ENCODE measurements around the gene INPP4B. TPM values are rescaled to one million over a fixed set of nuclear protein-coding genes. Genes with fewer than 3 reads are reported as not detected.

The INPP4B gene
- total RNA-seq, 2 donors from 2014 or later: 8.2 to 16.6 TPM

GRCh38 chr4:142474398-142475087, 371.6 kb downstream of the INPP4B start:
- TF ChIP-seq, protein P1, sequence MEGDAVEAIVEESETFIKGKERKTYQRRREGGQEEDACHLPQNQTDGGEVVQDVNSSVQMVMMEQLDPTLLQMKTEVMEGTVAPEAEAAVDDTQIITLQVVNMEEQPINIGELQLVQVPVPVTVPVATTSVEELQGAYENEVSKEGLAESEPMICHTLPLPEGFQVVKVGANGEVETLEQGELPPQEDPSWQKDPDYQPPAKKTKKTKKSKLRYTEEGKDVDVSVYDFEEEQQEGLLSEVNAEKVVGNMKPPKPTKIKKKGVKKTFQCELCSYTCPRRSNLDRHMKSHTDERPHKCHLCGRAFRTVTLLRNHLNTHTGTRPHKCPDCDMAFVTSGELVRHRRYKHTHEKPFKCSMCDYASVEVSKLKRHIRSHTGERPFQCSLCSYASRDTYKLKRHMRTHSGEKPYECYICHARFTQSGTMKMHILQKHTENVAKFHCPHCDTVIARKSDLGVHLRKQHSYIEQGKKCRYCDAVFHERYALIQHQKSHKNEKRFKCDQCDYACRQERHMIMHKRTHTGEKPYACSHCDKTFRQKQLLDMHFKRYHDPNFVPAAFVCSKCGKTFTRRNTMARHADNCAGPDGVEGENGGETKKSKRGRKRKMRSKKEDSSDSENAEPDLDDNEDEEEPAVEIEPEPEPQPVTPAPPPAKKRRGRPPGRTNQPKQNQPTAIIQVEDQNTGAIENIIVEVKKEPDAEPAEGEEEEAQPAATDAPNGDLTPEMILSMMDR (IDR thresholded peaks at IDR 0.05): no peak
- TF ChIP-seq POLR2A (IDR thresholded peaks at IDR 0.05): no peak
- DNase-seq (peak in 3 of 4 donors; percentile 19 to 44 (median 25)), ATAC-seq (peak; percentile 40)
- Histone ChIP-seq H3K27me3 (no peaks in the 10 kb centered on the region), H3K27ac (peak overlapping the region in 1 of 4 donors; percentile 32), H3K36me3 (replicated peaks in 1 of 2; ENCODE audit: insufficient read depth in 1 of 2, low read depth in 2 of 2) (no peaks in the 10 kb centered on the region), H3K4me1 (peaks cover 7% of the 10 kb centered on the region), H3K4me3 (no peak overlapping the region), H3K9me3 (no peaks in the 10 kb centered on the region)
- intact Hi-C loops (cut with DNase I): no loop called here
- WGBS, 2 donors: 42 to 60% methylated on average over 2 to 4 of the region's 4 CpGs

- Histone ChIP-seq H3K4me3 (no peak overlapping the region), H3K36me3 (replicated peaks in 1 of 2; ENCODE audit: insufficient read depth in 1 of 2, low read depth in 2 of 2) (no peaks in the 10 kb centered on the region), H3K27ac (no peak overlapping the region), H3K27me3 (no peaks in the 10 kb centered on the region), H3K9me3 (no peaks in the 10 kb centered on the region), H3K4me1 (peaks cover 7% of the 10 kb centered on the region)
- no peak for TF ChIP-seq POLR2A (IDR thresholded peaks at IDR 0.05)
- TF ChIP-seq, protein P1 (IDR thresholded peaks at IDR 0.05): no peak
- peak in 3 of 4 donors; percentile 5 to 21 (median 12) for DNase-seq
- 86 to 87% methylated on average over 2 to 4 of the region's 4 CpGs for WGBS, 2 donors
- no peak for ATAC-seq
- intact Hi-C loops (cut with DNase I): no loop called here
These were observed 372.2 kb downstream of the INPP4B start for GRCh38 chr4:142473960-142474338.

DNA sequence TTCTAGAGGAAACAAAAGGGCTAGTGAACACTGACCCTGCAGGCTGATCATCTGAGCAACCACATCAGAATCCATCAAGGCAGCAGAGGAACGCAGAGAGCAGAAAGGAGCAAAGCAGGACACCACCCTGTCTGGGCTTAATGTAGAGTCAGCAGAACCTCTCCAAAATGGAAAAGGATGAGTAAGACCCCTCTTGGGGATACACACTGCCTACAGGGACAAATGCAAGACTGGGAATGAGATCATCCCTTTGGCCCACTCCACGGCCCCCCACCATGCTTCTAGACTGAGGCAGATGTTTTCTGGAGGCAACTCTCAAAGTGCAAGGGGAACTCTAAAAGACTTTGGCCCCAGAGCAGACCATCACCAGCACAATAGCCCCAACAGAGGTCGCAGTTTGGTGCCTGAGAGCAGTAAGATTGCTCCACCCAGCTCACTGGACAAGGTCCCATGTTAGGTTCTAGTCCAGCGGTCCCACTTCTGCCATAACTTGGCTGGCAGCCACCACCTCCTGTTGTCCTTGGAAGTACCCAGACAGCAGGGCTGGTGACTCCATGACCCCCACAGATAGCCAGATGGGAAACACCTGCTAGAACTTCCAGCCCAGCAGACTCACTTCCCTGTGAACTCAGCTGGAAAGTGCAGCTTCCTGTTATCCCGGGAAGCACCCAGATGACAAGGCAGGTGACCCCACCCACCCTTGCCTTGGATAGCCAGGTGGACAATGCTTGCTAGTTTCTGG, 372.7 kb downstream of the INPP4B start:
- WGBS, 2 donors: 63 to 87% methylated on average over 3 to 5 of the region's 5 CpGs
- Histone ChIP-seq H3K36me3 (replicated peaks in 1 of 2; ENCODE audit: insufficient read depth in 1 of 2, low read depth in 2 of 2) (no peaks in the 10 kb centered on the region), H3K4me3 (no peak overlapping the region), H3K27me3 (no peaks in the 10 kb centered on the region), H3K27ac (no peak overlapping the region), H3K4me1 (peaks cover 7% of the 10 kb centered on the region), H3K9me3 (no peaks in the 10 kb centered on the region)
- DNase-seq (peak; percentile 20 to 44 (median 33)), ATAC-seq (no peak)
- TF ChIP-seq, protein P1 (IDR thresholded peaks at IDR 0.05): no peak
- no peak for TF ChIP-seq POLR2A (IDR thresholded peaks at IDR 0.05)
- intact Hi-C loops (cut with DNase I): no loop called here

DNA sequence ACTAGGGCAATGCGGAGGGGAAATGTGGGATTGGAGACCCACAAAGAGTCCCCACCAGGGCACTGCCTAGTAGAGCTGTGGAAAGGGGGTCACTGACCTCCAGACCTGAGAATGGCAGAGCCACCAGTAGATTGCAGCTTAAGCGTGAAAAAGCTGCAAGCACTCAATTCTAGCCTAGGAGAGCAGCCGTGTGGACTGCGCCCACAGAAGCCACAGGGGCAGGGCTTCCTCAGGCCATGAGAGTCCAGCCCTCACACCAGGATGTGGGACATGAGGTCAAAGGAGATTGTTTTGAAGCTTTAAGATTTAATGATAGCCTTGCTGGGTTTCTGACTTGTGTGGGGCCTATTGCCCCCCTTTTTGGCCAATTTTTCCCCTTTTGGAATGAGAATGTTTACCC, 379.0 kb downstream of the INPP4B start:
- TF ChIP-seq, protein P1 (IDR thresholded peaks at IDR 0.05): no peak
- TF ChIP-seq POLR2A (IDR thresholded peaks at IDR 0.05): no peak
- DNase-seq (no peak), ATAC-seq (no peak)
- 90 to 94% methylated on average over 4 of the region's 4 CpGs for WGBS, 2 donors
- Histone ChIP-seq H3K36me3 (replicated peaks in 1 of 2; ENCODE audit: insufficient read depth in 1 of 2, low read depth in 2 of 2) (no peaks in the 10 kb centered on the region), H3K4me3 (no peak overlapping the region), H3K27ac (no peak overlapping the region), H3K9me3 (no peaks in the 10 kb centered on the region), H3K27me3 (no peaks in the 10 kb centered on the region), H3K4me1 (no peaks in the 10 kb centered on the region)
- intact Hi-C loops (cut with DNase I): no loop called here

Data from body of pancreas (tissue), 4 donors.